BLaER1 treated with 17β-estradiol and CSF1 and Interleukin-3, amounts not matched to agents 10 nM and 100 nM (cell line): ENCODE results near the gene NEK10.
"Not testable (repeated sequence)": the region's sequence is repeated elsewhere in the genome, so short reads cannot be mapped to it uniquely, and the experiment has no call there.

Source experiments
- H3K27ac ChIP-seq, 11 experiments: shearing (Covaris generic); formaldehyde crosslinking; 2 replicates each; pipeline ENCODE4 v1.8.1; 2022
- H3K27me3 ChIP-seq, 11 experiments: shearing (Covaris generic); formaldehyde crosslinking; 2 replicates each; pipeline ENCODE4 v1.8.1; 2022
- H3K36me3 ChIP-seq, 11 experiments: shearing (Covaris generic); formaldehyde crosslinking; 2 replicates each; pipeline ENCODE4 v1.8.1; 2022
- H3K4me1 ChIP-seq, 10 experiments: shearing (Covaris generic); formaldehyde crosslinking; 2 replicates each; pipeline ENCODE4 v1.8.1; 2022
- H3K4me2 ChIP-seq, 11 experiments: shearing (Covaris generic); formaldehyde crosslinking; 2 replicates each; pipeline ENCODE4 v1.8.1; 2022
- H3K4me3 ChIP-seq, 10 experiments: shearing (Covaris generic); formaldehyde crosslinking; 2 replicates each; pipeline ENCODE4 v1.8.1; 2022
- H3K9ac ChIP-seq, 11 experiments: shearing (Covaris generic); formaldehyde crosslinking; 2 replicates each; pipeline ENCODE4 v1.8.1; 2022
- H3K9me3 ChIP-seq, 11 experiments: shearing (Covaris generic); formaldehyde crosslinking; replicated peaks in 1 of 11; 2 replicates each; pipeline ENCODE4 v1.8.1; 2022
- H4K20me1 ChIP-seq, 11 experiments: shearing (Covaris generic); formaldehyde crosslinking; 2 replicates each; pipeline ENCODE4 v1.8.1; 2022
- Cebpa-rat ChIP-seq, 11 experiments: shearing (Covaris generic); IDR thresholded peaks; 2 replicates each; pipeline ENCODE4 v1.8.1; 2022

Gene NEK10

DNA sequence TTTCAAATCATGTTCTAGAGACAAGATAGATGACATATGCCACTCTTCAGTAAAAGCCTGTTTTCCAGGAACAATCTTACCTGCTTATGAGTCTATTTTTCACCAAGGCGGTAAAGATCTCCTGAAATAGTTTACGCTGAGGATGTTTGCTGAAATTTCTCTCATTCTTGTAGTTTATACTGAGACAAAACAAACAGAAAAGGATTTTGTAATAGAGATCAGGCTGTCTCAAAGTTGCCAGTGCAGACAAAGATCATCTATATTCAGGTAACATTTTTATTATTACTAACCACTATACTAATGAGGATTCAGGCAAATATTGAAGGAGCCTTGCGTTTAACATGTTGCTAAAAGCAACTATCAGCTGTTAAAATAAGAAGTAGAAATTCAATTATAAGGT lies 25.0 kb downstream of the NEK10 start:
- Histone ChIP-seq H3K27ac (no peak overlapping the region), H3K36me3 (peaks cover 0 to 44% (median 0%) of the 10 kb centered on the region in 11 experiments; a peak in 5 of 22 replicates), H3K4me1 (peaks cover 0 to 28% (median 2%) of the 10 kb centered on the region in 10 experiments; a peak in 8 of 20 replicates), H3K9me3 (peaks cover 0 to 11% (median 6%) of the 10 kb centered on the region in 11 experiments; a peak in 10 of 22 replicates), H4K20me1 (no peaks in the 10 kb centered on the region), H3K27me3 (no peaks in the 10 kb centered on the region), H3K9ac (no peak overlapping the region), H3K4me2 (no peak overlapping the region), H3K4me3 (no peak overlapping the region)
- no peak for TF ChIP-seq Cebpa-rat (IDR thresholded peaks at IDR 0.05)

- H3K27me3 ChIP-seq, result no peaks in the 10 kb centered on the region
- H3K4me2 ChIP-seq, result peak overlapping the region in 3 of 11 experiments; percentile 18 to 76 (median 76); a peak in 4 of 22 replicates
- peaks cover 5 to 24% (median 16%) of the 10 kb centered on the region in 11 experiments; a peak in 17 of 22 replicates for H3K9me3 ChIP-seq
- H3K4me1 ChIP-seq, result peaks cover 0 to 28% (median 2%) of the 10 kb centered on the region in 10 experiments; a peak in 8 of 20 replicates
- H3K36me3 ChIP-seq, result peaks cover 0 to 39% (median 0%) of the 10 kb centered on the region in 11 experiments; a peak in 5 of 22 replicates
- no peak overlapping the region for H3K27ac ChIP-seq
- no peak overlapping the region for H3K9ac ChIP-seq
- no peak overlapping the region for H3K4me3 ChIP-seq
- H4K20me1 ChIP-seq, result no peaks in the 10 kb centered on the region
- TF ChIP-seq Cebpa-rat (IDR thresholded peaks at IDR 0.05), result no peak
Observed at GRCh38 chr3:27342267-27342666, 26.9 kb downstream of the NEK10 start.

DNA sequence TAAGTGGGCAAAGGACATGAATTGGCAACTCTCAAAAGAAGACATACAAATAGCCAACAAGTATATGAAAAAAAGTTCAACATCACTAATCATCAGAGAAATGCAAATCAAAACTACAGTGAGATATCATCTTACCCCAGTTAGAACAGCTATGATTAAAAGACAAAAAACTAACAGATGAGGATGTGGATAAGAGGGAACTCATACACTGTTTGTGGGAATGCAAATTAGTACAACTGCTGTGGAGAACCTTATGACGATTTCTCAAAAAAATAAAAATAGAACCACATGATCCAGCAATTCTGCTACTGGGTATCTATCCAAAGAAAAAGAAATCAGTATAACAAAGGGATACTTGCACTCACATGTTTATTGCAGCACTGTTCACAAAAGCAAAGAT lies 28.6 kb downstream of the NEK10 start:
- Histone ChIP-seq H3K27me3 (no peaks in the 10 kb centered on the region), H3K9ac (no peak overlapping the region), H4K20me1 (no peaks in the 10 kb centered on the region), H3K4me2 (peak overlapping the region in 3 of 11 experiments; percentile 3 to 76 (median 76); a peak in 4 of 22 replicates), H3K27ac (peak overlapping the region in 1 of 11 experiments; percentile 52; a peak in 2 of 22 replicates), H3K9me3 (peaks cover 5 to 25% (median 17%) of the 10 kb centered on the region in 11 experiments; a peak in 17 of 22 replicates), H3K36me3 (peaks cover 0 to 33% (median 0%) of the 10 kb centered on the region in 11 experiments; a peak in 5 of 22 replicates), H3K4me3 (0 out of 20 replicates have a peak overlapping the region, but pooled peaks of 1 of the 10 experiments have one; percentile 9), H3K4me1 (peaks cover 0 to 28% (median 1%) of the 10 kb centered on the region in 10 experiments; a peak in 8 of 20 replicates)
- no peak for TF ChIP-seq Cebpa-rat (IDR thresholded peaks at IDR 0.05)

- Histone ChIP-seq H3K4me2 (no peak overlapping the region), H4K20me1 (no peaks in the 10 kb centered on the region), H3K27me3 (no peaks in the 10 kb centered on the region), H3K4me3 (no peak overlapping the region), H3K36me3 (peaks cover 0 to 44% (median 0%) of the 10 kb centered on the region in 11 experiments; a peak in 4 of 22 replicates), H3K4me1 (peaks cover 0 to 7% (median 0%) of the 10 kb centered on the region in 10 experiments; a peak in 4 of 20 replicates), H3K9me3 (peaks cover 8 to 28% (median 17%) of the 10 kb centered on the region in 11 experiments; a peak in 18 of 22 replicates), H3K27ac (no peak overlapping the region), H3K9ac (no peak overlapping the region)
- no peak for TF ChIP-seq Cebpa-rat (IDR thresholded peaks at IDR 0.05)
Observed at GRCh38 chr3:27335571-27335970, 33.6 kb downstream of the NEK10 start.

DNA sequence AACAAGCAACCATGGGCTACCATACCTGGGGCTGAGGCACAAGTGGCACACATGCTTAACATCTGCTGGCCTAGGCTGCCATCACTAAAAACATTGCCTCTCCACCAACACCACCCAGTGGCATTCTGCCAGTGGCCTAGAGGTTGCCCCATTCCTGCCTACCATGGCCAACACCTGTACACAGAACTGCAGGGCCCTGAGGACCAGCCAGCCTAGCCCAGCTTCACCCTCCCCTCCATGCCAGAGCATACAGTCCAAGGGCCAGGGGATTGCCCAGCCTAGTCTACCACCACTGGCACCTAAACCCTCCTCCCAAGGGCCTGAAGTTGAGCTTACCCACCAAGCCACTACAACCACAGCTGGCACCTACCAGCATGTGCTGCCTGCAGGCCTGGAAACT lies 35.3 kb downstream of the NEK10 start:
- no peak for TF ChIP-seq Cebpa-rat (IDR thresholded peaks at IDR 0.05)
- no peak overlapping the region for H3K4me2 ChIP-seq
- peaks cover 0 to 61% (median 0%) of the 10 kb centered on the region in 11 experiments; a peak in 8 of 22 replicates for H3K36me3 ChIP-seq

DNA sequence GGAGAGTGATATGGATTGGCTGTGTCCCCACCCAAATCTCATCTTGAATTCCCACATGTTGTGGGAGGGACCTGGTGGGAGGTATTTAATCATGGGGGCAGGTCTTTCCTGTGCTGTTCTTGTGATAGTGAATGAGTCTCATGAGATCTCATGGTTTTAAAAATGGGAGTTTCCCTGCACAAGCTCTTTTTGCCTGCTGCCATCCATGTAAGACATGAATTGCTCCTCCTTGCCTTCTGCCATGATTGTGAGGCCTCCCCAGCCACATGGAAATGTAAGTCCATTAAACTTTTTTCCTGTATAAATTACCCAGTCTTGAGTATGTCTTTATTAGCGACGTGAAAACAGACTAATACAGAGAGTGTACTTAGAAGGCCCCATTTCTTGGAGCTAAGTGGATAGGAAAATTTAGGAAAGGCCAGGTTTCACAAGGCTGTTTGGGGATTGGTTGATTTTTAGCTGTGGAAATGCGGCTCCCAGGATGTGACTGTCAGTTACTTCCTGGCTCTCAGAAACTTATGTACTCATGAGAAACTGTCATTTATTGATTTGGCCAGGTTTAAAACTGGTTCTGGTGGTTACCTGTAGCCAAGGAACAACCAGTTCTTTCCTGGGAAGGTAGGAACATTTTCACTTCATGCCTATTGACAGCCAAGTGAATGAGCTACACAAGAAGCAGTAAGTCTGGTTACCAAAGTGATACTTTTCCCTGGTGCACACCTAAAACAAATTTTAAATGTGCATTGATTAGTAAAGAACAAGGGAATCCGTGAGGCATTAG lies 40.0 kb downstream of the NEK10 start:
- H3K4me3 ChIP-seq, H3K9ac ChIP-seq, H4K20me1 ChIP-seq, H3K27me3 ChIP-seq, H3K27ac ChIP-seq, H3K4me2 ChIP-seq, H3K4me1 ChIP-seq: not testable (repeated sequence)
- H3K9me3 ChIP-seq, result peaks cover 14 to 28% (median 19%) of the 10 kb centered on the region in 11 experiments; a peak in 21 of 22 replicates
- H3K36me3 ChIP-seq, result peaks cover 0 to 74% (median 0%) of the 10 kb centered on the region in 11 experiments; a peak in 8 of 22 replicates

More for the DNA sequence above, 35.3 kb downstream of the NEK10 start:
- H3K27me3 ChIP-seq, result no peaks in the 10 kb centered on the region
- H3K4me1 ChIP-seq, result no peaks in the 10 kb centered on the region
- H3K4me3 ChIP-seq, result no peak overlapping the region
- H3K27ac ChIP-seq, result no peak overlapping the region
- peaks cover 15 to 25% (median 23%) of the 10 kb centered on the region in 11 experiments; a peak in 21 of 22 replicates for H3K9me3 ChIP-seq
- no peaks in the 10 kb centered on the region for H4K20me1 ChIP-seq
- no peak overlapping the region for H3K9ac ChIP-seq

- H3K36me3 ChIP-seq, result peaks cover 0 to 65% (median 0%) of the 10 kb centered on the region in 11 experiments; a peak in 8 of 22 replicates
- H3K4me2 ChIP-seq, result no peak overlapping the region
- TF ChIP-seq Cebpa-rat (IDR thresholded peaks at IDR 0.05), result no peak
- no peaks in the 10 kb centered on the region for H3K27me3 ChIP-seq
- no peak overlapping the region for H3K27ac ChIP-seq
- H3K4me3 ChIP-seq, result no peak overlapping the region
- H3K4me1 ChIP-seq, result peaks cover 0 to 5% (median 0%) of the 10 kb centered on the region in 10 experiments; a peak in 1 of 20 replicates
- no peak overlapping the region for H3K9ac ChIP-seq
- H3K9me3 ChIP-seq, result peaks cover 14 to 21% (median 18%) of the 10 kb centered on the region in 11 experiments; a peak in 21 of 22 replicates
- no peaks in the 10 kb centered on the region for H4K20me1 ChIP-seq
Observed at GRCh38 chr3:27326629-27327545, 42.3 kb downstream of the NEK10 start.

DNA sequence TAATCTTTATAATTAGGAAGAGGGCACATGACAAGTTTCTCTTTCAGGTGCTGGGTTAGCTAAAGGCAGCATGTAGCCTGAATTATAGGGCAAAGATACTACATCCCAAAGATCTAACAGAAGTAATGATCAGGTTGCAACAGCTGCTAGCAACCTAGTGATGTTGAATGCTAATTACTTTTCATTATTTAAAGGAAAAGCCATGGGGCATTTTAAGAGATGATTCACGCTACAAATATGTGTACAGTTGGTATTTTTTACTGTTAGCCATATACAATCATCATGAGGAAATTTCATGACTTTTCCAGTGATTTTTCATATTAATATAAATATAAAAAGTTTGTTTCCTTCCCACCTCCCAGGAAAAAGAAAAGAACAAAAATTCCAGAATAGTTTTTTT lies 43.0 kb downstream of the NEK10 start:
- H3K9ac ChIP-seq, result no peak overlapping the region
- no peak overlapping the region for H3K4me2 ChIP-seq

More for the DNA sequence above, 43.0 kb downstream of the NEK10 start:
- peaks cover 0 to 5% (median 0%) of the 10 kb centered on the region in 10 experiments; a peak in 1 of 20 replicates for H3K4me1 ChIP-seq
- no peaks in the 10 kb centered on the region for H4K20me1 ChIP-seq
- H3K27me3 ChIP-seq, result no peaks in the 10 kb centered on the region
- H3K36me3 ChIP-seq, result peaks cover 0 to 65% (median 0%) of the 10 kb centered on the region in 11 experiments; a peak in 8 of 22 replicates
- no peak overlapping the region for H3K27ac ChIP-seq
- TF ChIP-seq Cebpa-rat (IDR thresholded peaks at IDR 0.05), result no peak
- no peak overlapping the region for H3K4me3 ChIP-seq
- H3K9me3 ChIP-seq, result peaks cover 14 to 21% (median 18%) of the 10 kb centered on the region in 11 experiments; a peak in 21 of 22 replicates
